BLaER1 treated with 17β-estradiol and CSF1 and Interleukin-3, amounts not matched to agents 10 nM and 100 nM (cell line): ENCODE results near the gene TTC28.

Source experiments
- H3K27ac ChIP-seq, 11 experiments: shearing (Covaris generic); formaldehyde crosslinking; 2 replicates each; pipeline ENCODE4 v1.8.1; 2022
- H3K27me3 ChIP-seq, 11 experiments: shearing (Covaris generic); formaldehyde crosslinking; 2 replicates each; pipeline ENCODE4 v1.8.1; 2022
- H3K36me3 ChIP-seq, 11 experiments: shearing (Covaris generic); formaldehyde crosslinking; 2 replicates each; pipeline ENCODE4 v1.8.1; 2022
- H3K4me1 ChIP-seq, 10 experiments: shearing (Covaris generic); formaldehyde crosslinking; 2 replicates each; pipeline ENCODE4 v1.8.1; 2022
- H3K4me2 ChIP-seq, 11 experiments: shearing (Covaris generic); formaldehyde crosslinking; 2 replicates each; pipeline ENCODE4 v1.8.1; 2022
- H3K4me3 ChIP-seq, 10 experiments: shearing (Covaris generic); formaldehyde crosslinking; 2 replicates each; pipeline ENCODE4 v1.8.1; 2022
- H3K9ac ChIP-seq, 11 experiments: shearing (Covaris generic); formaldehyde crosslinking; 2 replicates each; pipeline ENCODE4 v1.8.1; 2022
- H3K9me3 ChIP-seq, 11 experiments: shearing (Covaris generic); formaldehyde crosslinking; replicated peaks in 1 of 11; 2 replicates each; pipeline ENCODE4 v1.8.1; 2022
- H4K20me1 ChIP-seq, 11 experiments: shearing (Covaris generic); formaldehyde crosslinking; 2 replicates each; pipeline ENCODE4 v1.8.1; 2022
- Cebpa-rat ChIP-seq, 11 experiments: shearing (Covaris generic); IDR thresholded peaks; 2 replicates each; pipeline ENCODE4 v1.8.1; 2022

TTC28 gene

GRCh38 chr22:28029201-28029948, 650.3 kb downstream of the TTC28 start:
- Histone ChIP-seq H3K27ac (no peak overlapping the region), H3K9ac (no peak overlapping the region)
- no peak for TF ChIP-seq Cebpa-rat (IDR thresholded peaks at IDR 0.05)

DNA sequence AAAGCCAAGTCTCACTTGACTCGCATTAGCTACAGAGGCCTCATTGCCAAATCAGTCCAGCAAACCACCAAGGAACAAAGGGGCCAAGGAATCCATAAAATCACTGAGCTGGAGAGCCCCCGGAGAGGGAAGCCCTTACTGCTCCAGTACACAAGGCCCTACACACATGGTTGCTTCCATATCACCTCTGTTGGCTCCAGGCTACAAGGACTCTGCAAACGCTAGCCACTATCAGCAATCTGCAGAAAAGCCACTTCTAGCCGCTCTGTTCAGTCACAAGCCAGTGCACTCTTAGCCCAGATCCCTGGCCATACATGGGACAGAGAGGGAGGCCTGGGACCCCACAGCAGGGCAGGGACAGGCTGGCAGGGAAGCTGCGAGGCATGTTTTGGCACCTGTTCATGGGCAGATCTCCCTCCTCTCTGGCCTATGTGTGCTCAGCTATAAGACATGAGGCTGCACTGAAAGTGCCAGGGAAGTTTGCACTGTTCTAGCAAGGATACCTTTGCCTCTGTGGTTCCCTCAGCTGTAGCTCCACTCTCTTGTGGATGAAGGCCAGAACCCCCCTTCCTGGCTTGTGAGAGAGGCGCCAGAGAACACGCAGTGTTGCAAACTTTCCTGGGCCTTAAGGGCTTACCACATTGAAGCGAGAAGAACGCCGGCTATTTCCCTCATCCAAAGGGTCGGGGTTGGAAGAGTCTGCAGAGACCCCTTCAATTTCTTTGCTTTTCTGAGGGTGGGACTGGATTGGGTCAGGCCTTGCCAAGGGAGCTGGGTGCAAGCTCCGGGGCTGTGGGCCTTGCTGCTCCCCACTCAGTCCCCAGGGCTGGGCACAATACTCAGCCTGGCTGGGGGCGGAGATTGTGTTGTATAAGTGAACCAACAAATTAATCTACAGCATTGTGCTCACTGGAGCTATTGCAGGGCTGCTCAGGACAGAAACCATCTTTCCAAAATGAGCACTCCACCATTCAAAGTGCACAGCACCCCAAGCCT, 651.9 kb downstream of the TTC28 start:
- no peak for TF ChIP-seq Cebpa-rat (IDR thresholded peaks at IDR 0.05)
- H3K4me1 ChIP-seq = peaks cover 0 to 7% (median 0%) of the 10 kb centered on the region in 10 experiments; a peak in 1 of 20 replicates

More at GRCh38 chr22:28029201-28029948, 650.3 kb downstream of the TTC28 start:
- Histone ChIP-seq H3K36me3 (no peaks in the 10 kb centered on the region), H3K9me3 (0 out of 22 replicates have a peak, but pooled peaks cover 0 to 4% (median 0%) of the 10 kb centered on the region in 11 experiments), H4K20me1 (no peaks in the 10 kb centered on the region), H3K4me3 (no peak overlapping the region), H3K4me2 (peak overlapping the region in 1 of 11 experiments; percentile 1; a peak in 1 of 22 replicates), H3K4me1 (peaks cover under 1 to 10% (median 3%) of the 10 kb centered on the region in 10 experiments; a peak in 13 of 20 replicates), H3K27me3 (no peaks in the 10 kb centered on the region)

GRCh38 chr22:28025866-28026575, 653.6 kb downstream of the TTC28 start:
- no peak for TF ChIP-seq Cebpa-rat (IDR thresholded peaks at IDR 0.05)
- H3K4me1 ChIP-seq = peaks cover 0 to 7% (median 0%) of the 10 kb centered on the region in 10 experiments; a peak in 1 of 20 replicates
- no peaks in the 10 kb centered on the region for H3K9me3 ChIP-seq
- no peak overlapping the region for H3K4me3 ChIP-seq
- H3K27ac ChIP-seq = no peak overlapping the region
- H3K4me2 ChIP-seq = no peak overlapping the region
- H3K36me3 ChIP-seq = no peaks in the 10 kb centered on the region
- no peak overlapping the region for H3K9ac ChIP-seq
- no peaks in the 10 kb centered on the region for H3K27me3 ChIP-seq
- peaks cover 0 to 4% (median 0%) of the 10 kb centered on the region in 11 experiments; a peak in 1 of 22 replicates for H4K20me1 ChIP-seq

More for the DNA sequence above, 651.9 kb downstream of the TTC28 start:
- Histone ChIP-seq H3K4me3 (no peak overlapping the region), H3K27ac (no peak overlapping the region), H3K9ac (no peak overlapping the region), H3K9me3 (0 out of 22 replicates have a peak, but pooled peaks cover 0 to 4% (median 0%) of the 10 kb centered on the region in 11 experiments), H3K4me2 (no peak overlapping the region), H4K20me1 (no peaks in the 10 kb centered on the region), H3K27me3 (no peaks in the 10 kb centered on the region), H3K36me3 (no peaks in the 10 kb centered on the region)

DNA sequence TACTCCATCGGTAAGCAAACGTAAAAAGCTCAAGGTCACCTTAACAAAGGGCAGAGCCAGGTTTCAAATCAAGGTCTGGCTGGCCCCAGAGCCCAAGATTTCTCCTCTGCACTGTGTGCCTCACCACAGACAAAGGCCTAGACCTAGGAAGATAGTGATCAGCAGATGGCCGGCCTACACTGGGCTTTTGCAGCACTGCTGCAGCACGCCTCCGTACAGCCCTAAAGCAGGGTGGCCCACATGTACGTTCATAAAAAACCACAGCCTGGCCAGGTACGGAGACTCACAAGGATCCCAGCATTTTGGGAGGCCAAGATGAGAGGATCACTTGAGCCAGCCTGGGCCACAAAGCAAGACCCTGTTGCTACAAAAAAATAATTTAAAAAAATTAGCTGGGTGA, 654.3 kb downstream of the TTC28 start:
- no peaks in the 10 kb centered on the region for H3K36me3 ChIP-seq
- peaks cover 0 to 8% (median 0%) of the 10 kb centered on the region in 11 experiments; a peak in 1 of 22 replicates for H4K20me1 ChIP-seq
- H3K4me2 ChIP-seq = no peak overlapping the region
- H3K27ac ChIP-seq = no peak overlapping the region
- H3K4me1 ChIP-seq = peaks cover 0 to 7% (median 0%) of the 10 kb centered on the region in 10 experiments; a peak in 2 of 20 replicates
- H3K9me3 ChIP-seq = no peaks in the 10 kb centered on the region
- TF ChIP-seq Cebpa-rat (IDR thresholded peaks at IDR 0.05) = no peak
- H3K4me3 ChIP-seq = no peak overlapping the region
- H3K27me3 ChIP-seq = no peaks in the 10 kb centered on the region
- H3K9ac ChIP-seq = no peak overlapping the region

DNA sequence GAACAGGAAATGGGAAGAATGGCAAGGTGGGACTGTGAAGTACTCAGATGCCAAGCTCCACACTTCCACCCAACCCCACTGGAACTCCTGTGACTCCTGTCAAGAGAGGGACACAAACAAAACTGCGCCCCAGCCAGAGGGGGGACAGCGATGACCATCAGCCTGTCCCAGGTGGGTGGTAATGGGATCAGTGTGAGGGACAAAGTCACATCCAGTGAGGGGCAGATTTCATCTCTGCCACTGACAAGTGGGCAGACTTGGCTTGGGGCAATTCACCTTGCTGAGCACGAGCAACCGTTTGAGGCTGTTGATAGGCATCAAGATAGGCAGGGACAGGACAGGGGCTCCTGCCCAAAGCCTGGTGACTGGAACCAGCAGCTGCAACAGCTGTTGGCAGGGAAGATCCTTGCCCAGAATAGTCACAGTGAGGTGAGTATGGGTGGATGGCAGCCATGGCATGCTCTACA, 655.2 kb downstream of the TTC28 start:
- TF ChIP-seq Cebpa-rat (IDR thresholded peaks at IDR 0.05) = no peak
- Histone ChIP-seq H3K4me2 (no peak overlapping the region), H3K27ac (no peak overlapping the region), H3K9ac (no peak overlapping the region), H3K36me3 (no peaks in the 10 kb centered on the region), H4K20me1 (peaks cover 0 to 11% (median 0%) of the 10 kb centered on the region in 11 experiments; a peak in 1 of 22 replicates), H3K27me3 (no peaks in the 10 kb centered on the region), H3K4me3 (no peak overlapping the region), H3K9me3 (no peaks in the 10 kb centered on the region), H3K4me1 (peaks cover under 1 to 7% (median 4%) of the 10 kb centered on the region in 10 experiments; a peak in 10 of 20 replicates)

- no peaks in the 10 kb centered on the region for H3K9me3 ChIP-seq
- no peak overlapping the region for H3K4me3 ChIP-seq
- no peak overlapping the region for H3K27ac ChIP-seq
- H4K20me1 ChIP-seq = peaks cover 0 to 13% (median 0%) of the 10 kb centered on the region in 11 experiments; a peak in 1 of 22 replicates
- H3K27me3 ChIP-seq = no peaks in the 10 kb centered on the region
- H3K4me1 ChIP-seq = peaks cover 7 to 14% (median 10%) of the 10 kb centered on the region in 10 experiments; a peak in 19 of 20 replicates
- H3K9ac ChIP-seq = no peak overlapping the region
- H3K36me3 ChIP-seq = no peaks in the 10 kb centered on the region
- TF ChIP-seq Cebpa-rat (IDR thresholded peaks at IDR 0.05) = no peak
- no peak overlapping the region for H3K4me2 ChIP-seq
Measured at GRCh38 chr22:28023774-28024173, 655.9 kb downstream of the TTC28 start.

DNA sequence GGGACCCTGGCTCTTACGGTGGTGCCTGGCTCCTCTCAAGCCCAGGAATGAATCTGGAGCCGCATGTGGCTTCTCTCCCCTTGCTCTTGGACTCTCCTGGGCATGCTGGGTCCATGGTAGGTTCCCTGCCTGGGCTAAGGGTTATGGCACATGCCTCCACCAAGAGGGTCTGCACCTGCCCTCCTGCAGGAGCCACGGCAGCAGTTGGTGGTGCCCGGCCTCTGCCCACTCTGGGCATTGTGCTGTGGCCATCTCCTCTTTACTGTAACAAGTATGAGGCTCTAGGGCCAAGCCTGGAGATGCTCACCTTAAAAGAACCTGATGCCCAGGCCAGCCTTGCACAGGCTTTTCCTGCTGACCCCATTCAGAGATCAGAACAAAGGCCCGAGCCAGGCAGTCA, 656.6 kb downstream of the TTC28 start:
- Histone ChIP-seq H3K4me3 (no peak overlapping the region), H3K36me3 (no peaks in the 10 kb centered on the region), H4K20me1 (peaks cover 0 to 13% (median 0%) of the 10 kb centered on the region in 11 experiments; a peak in 1 of 22 replicates), H3K4me2 (no peak overlapping the region), H3K9ac (no peak overlapping the region), H3K27ac (no peak overlapping the region), H3K27me3 (no peaks in the 10 kb centered on the region), H3K9me3 (no peaks in the 10 kb centered on the region), H3K4me1 (peaks cover 12 to 21% (median 16%) of the 10 kb centered on the region in 10 experiments; a peak in 19 of 20 replicates)
- no peak for TF ChIP-seq Cebpa-rat (IDR thresholded peaks at IDR 0.05)

- H3K27me3 ChIP-seq = no peaks in the 10 kb centered on the region
- H4K20me1 ChIP-seq = peaks cover 0 to 13% (median 0%) of the 10 kb centered on the region in 11 experiments; a peak in 2 of 22 replicates
- H3K4me2 ChIP-seq = no peak overlapping the region
- no peak for TF ChIP-seq Cebpa-rat (IDR thresholded peaks at IDR 0.05)
- peaks cover 12 to 25% (median 21%) of the 10 kb centered on the region in 10 experiments; a peak in 19 of 20 replicates for H3K4me1 ChIP-seq
- H3K4me3 ChIP-seq = no peak overlapping the region
- H3K27ac ChIP-seq = no peak overlapping the region
- H3K36me3 ChIP-seq = no peaks in the 10 kb centered on the region
- no peak overlapping the region for H3K9ac ChIP-seq
- no peaks in the 10 kb centered on the region for H3K9me3 ChIP-seq
Measured at GRCh38 chr22:28021998-28022660, 657.5 kb downstream of the TTC28 start.
